ENCODE results near the gene WDR90.

The WDR90 gene

DNA sequence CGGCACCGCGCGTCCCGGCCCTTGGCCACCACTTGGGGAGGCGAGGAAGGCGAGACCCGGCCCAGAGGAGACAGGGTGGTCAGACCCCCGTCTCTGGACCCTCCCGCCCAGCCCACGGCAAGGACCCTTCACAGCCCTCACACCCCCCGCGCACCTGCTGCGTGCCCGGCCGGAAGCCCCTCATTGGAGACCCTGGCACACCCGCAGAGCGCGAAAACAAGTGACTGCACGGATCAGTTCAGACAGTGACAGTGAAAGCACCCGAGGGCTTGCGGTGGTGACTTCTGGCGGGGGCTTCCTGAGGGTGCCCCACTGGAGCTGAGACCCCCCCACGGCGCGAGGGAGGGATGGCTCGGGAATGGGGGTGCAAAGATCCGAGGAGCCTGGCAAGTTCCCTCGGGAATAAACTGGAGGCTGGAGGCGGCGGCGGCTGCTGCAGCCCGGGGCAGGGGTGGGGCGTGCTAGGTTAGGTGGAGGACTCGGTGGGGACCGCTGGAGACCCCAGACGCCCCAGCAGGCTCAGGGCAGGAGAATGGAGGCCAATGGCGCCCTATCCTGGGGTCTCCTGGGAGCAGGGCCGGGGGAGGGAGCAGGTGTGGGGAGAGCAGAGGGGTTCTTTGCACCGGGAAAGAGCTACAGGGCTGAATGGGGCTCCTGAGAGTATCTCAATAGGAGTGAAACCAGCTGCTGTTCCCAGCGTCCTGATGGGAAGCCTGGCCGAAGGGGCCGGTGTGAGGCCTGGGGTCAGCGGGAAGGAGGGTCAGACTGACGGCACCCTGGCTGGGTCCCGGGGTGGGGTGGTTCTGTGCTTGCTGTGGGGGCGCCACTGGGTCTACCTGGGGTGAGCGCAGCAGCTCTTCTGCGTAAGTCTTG is 57.3 kb downstream of the WDR90 start:
- DNase-seq (ENCODE audit: low read depth): no peak

DNA sequence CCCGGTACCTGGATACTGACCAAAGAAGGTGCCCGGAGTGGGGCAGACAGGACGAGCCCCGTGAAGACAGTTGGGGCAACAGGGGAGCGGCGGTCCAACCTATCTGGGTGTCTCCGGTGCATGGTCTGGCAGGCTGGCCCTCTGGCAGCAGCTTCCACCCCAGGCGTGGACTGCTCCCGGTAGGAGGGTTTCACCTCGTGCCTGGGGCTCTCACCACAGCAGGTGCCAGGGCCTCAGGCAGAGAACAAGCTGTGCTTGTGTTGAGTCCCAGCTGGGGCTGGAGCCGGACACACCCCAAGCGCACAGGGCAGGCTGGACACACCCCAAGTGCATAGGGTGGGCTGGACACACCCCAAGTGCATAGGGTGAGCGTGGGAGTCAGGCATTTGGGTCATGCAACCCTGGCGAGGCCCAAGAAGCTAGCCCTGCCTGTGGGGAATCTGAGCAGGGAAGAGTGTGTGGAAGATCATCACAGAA is 57.9 kb downstream of the WDR90 start:
- TF ChIP-seq, protein P1, sequence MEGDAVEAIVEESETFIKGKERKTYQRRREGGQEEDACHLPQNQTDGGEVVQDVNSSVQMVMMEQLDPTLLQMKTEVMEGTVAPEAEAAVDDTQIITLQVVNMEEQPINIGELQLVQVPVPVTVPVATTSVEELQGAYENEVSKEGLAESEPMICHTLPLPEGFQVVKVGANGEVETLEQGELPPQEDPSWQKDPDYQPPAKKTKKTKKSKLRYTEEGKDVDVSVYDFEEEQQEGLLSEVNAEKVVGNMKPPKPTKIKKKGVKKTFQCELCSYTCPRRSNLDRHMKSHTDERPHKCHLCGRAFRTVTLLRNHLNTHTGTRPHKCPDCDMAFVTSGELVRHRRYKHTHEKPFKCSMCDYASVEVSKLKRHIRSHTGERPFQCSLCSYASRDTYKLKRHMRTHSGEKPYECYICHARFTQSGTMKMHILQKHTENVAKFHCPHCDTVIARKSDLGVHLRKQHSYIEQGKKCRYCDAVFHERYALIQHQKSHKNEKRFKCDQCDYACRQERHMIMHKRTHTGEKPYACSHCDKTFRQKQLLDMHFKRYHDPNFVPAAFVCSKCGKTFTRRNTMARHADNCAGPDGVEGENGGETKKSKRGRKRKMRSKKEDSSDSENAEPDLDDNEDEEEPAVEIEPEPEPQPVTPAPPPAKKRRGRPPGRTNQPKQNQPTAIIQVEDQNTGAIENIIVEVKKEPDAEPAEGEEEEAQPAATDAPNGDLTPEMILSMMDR (IDR thresholded peaks at IDR 0.05; ENCODE audit: low read depth, low read length): no peak
- no peak for TF ChIP-seq MYC (IDR thresholded peaks at IDR 0.05; ENCODE audit: low read depth, low read length)
- DNase-seq (ENCODE audit: low read depth): no peak
- H3K4me3 ChIP-seq (ENCODE audit: low read depth, low read length): no peak overlapping the region

More for the DNA sequence above, 57.3 kb downstream of the WDR90 start:
- no peak overlapping the region for H3K4me3 ChIP-seq (ENCODE audit: low read depth, low read length)
- TF ChIP-seq, protein P1 (IDR thresholded peaks at IDR 0.05; ENCODE audit: low read depth, low read length): no peak
- TF ChIP-seq MYC (IDR thresholded peaks at IDR 0.05; ENCODE audit: low read depth, low read length) (no peak), POLR2A (IDR thresholded peaks at IDR 0.05; ENCODE audit: extremely low read depth, insufficient read length) (no peak)
- TF ChIP-seq, protein P2, sequence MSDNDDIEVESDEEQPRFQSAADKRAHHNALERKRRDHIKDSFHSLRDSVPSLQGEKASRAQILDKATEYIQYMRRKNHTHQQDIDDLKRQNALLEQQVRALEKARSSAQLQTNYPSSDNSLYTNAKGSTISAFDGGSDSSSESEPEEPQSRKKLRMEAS (IDR thresholded peaks at IDR 0.05; ENCODE audit: low read depth, low read length): no peak

DNA sequence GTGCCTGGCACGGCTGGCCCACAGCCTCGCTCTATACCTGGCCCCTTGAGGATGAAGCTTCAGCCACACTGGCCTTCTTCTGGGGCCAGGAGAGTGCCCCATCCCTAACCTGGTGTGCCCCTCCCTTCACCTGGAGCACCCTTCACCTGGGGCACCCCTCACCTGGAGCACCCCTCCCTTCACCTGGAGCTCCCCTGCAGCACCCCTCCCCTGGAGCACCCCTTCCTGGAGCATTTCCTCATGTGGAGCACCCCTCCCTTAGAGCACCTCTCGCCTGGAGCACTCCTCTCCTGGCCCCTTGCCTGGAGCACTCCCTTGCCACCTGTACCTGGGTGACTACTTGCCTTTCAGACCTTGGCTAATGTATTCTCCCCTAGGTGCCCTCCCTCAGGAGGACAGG is 58.9 kb downstream of the WDR90 start:
- TF ChIP-seq MYC (IDR thresholded peaks at IDR 0.05; ENCODE audit: low read depth, low read length) (no peak), POLR2A (IDR thresholded peaks at IDR 0.05; ENCODE audit: extremely low read depth, insufficient read length) (no peak)
- TF ChIP-seq, protein P2 (IDR thresholded peaks at IDR 0.05; ENCODE audit: low read depth, low read length): no peak
- TF ChIP-seq, protein P1 (IDR thresholded peaks at IDR 0.05; ENCODE audit: low read depth, low read length): no peak
- H3K4me3 ChIP-seq (ENCODE audit: low read depth, low read length): no peak overlapping the region
- DNase-seq (ENCODE audit: low read depth): no peak

DNA sequence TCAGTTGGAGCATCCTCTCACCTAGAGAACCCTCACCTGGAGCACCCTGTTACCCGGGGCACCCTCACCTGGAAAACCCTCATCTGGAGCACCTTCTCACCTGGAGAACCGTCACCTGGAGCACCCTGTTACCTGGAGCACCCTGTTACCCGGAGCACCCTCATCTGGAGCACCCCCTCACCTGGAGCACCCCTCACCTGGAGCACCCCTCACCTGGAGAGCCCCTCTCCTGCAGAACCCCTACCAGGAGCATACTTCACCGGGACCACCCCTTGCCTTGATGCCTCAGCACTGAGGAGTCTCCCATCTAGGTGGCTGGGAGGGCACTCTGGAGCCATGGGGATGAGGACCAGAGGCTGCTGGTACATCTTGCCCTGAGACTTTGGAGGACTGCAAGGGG is 59.8 kb downstream of the WDR90 start:
- TF ChIP-seq, protein P2 (IDR thresholded peaks at IDR 0.05; ENCODE audit: low read depth, low read length): no peak
- TF ChIP-seq, protein P1 (IDR thresholded peaks at IDR 0.05; ENCODE audit: low read depth, low read length): no peak
- no peak for TF ChIP-seq MYC (IDR thresholded peaks at IDR 0.05; ENCODE audit: low read depth, low read length)
- TF ChIP-seq POLR2A (IDR thresholded peaks at IDR 0.05; ENCODE audit: extremely low read depth, insufficient read length): no peak
- H3K4me3 ChIP-seq (ENCODE audit: low read depth, low read length): no peak overlapping the region
- DNase-seq (ENCODE audit: low read depth): no peak

DNA sequence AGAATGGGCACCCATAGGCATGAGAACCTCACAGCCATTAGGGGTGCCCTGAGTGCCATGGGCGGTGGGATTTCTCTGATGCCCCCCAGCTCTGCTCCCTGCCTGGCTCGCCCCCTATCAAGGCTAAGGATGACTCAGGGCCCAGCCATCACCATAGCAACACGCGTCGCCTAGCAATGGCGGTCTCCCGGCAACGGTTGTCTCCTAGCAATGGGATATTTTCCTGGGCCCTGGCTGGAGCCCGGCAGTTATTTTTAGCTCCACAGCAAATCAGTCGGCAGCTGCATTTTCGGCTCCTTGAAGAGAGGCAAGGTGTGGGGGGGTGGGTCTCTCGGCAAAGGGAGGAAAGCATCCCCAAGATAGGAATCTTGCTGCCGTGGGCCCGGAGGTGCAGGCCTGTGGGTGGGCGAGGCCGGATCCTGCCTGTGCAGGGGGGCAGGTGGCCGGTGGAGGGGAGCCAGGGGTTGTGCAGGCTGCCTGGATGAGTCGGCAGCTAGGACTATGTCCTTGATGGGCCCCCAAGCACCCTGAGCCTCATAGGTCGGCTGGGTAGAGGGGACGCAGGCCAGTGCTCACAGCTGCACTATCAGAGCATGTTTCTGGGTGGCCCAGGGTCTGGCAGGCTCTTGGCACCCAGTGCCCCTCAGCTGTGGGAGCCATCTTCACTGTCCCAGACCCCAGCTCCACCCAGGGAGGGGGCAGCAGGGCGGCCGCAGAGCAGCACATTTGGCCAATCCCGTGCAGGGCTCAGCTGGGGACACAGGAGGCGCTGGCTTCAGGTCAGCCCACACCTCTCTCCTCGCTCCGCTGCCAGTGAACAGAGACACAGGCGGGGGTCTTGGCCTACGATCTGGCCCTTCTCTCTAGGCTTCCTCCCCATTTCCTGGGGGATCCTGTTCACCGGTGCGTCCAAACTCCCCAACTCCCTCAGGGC is 60.7 kb downstream of the WDR90 start:
- H3K4me3 ChIP-seq (ENCODE audit: low read depth, low read length): no peak overlapping the region
- peak; percentile 48 for DNase-seq (ENCODE audit: low read depth)
- TF ChIP-seq POLR2A (IDR thresholded peaks at IDR 0.05; ENCODE audit: extremely low read depth, insufficient read length): no peak
- TF ChIP-seq, protein P1 (IDR thresholded peaks at IDR 0.05; ENCODE audit: low read depth, low read length): no peak
- TF ChIP-seq, protein P2 (IDR thresholded peaks at IDR 0.05; ENCODE audit: low read depth, low read length): no peak
- TF ChIP-seq MYC (IDR thresholded peaks at IDR 0.05; ENCODE audit: low read depth, low read length): no peak

All from NB4 (cell line).